HEK293 (cell line): ENCODE data around the gene SLC29A3.

Experiments
- CTCF ChIA-PET: fragments of 350-600 bp; formaldehyde crosslinking; extraction: SDS; loops from one replicate; lab custom pipeline; 2021; ENCODE audit warnings: antibody characterized with exemption; lab: Yijun Ruan, JAX
- POLR2A ChIA-PET: fragments of 300-600 bp; formaldehyde crosslinking; extraction: SDS; loops from one replicate; lab custom pipeline; 2020; ENCODE audit warnings: antibody characterized with exemption, inconsistent platforms; lab: Yijun Ruan, JAX
- H3K27ac ChIP-seq: fragments of 200-500 bp; sonication (Bioruptor generic); 2 replicates; pipeline ENCODE4 v1.5.1; 2014; ENCODE audit warnings: low read depth, low read length, control low read depth, inconsistent platforms; ENCODE audit errors: extremely low read depth
- H3K36me3 ChIP-seq, 2 experiments: fragments of 200-500 bp in 1 of 2; sonication (Bioruptor generic) in 1 of 2; 1 replicate in 1 of 2; 2 replicates in 1 of 2; pipeline ENCODE4 v1.5.1; 2014 to 2017; ENCODE audit warnings: inconsistent platforms in 2 of 2, low read length in 2 of 2; ENCODE audit not compliant: control insufficient read depth in 2 of 2, insufficient read depth in 1 of 2
- H3K4me1 ChIP-seq: fragments of 200-500 bp; sonication (Bioruptor generic); 2 replicates; pipeline ENCODE4 v1.5.1; 2014; ENCODE audit warnings: mild to moderate bottlenecking, low read length, inconsistent platforms; ENCODE audit not compliant: control insufficient read depth, insufficient read depth
- H3K4me3 ChIP-seq: 2 replicates; pipeline ENCODE4 v1.5.1; 2011; ENCODE audit warnings: low read depth, mild to moderate bottlenecking, control low read depth, low read length, moderate library complexity
- H3K9me3 ChIP-seq: fragments of 200-500 bp; sonication (Bioruptor generic); 2 replicates; pipeline ENCODE4 v1.5.1; 2014; ENCODE audit warnings: low read depth, low read length, inconsistent platforms; ENCODE audit not compliant: control insufficient read depth, insufficient read depth
- BCL11B ChIP-seq: fragments of 450-650 bp; formaldehyde crosslinking; IDR thresholded peaks from 2 replicates; pipeline ENCODE4 v1.5.1; 2016; ENCODE audit warnings: low read depth, missing biosample characterization, missing genetic modification characterization
- FEZF1 ChIP-seq: fragments of 450-650 bp; formaldehyde crosslinking; IDR thresholded peaks from 2 replicates; pipeline ENCODE4 v1.5.1; 2016; ENCODE audit warnings: missing biosample characterization, missing genetic modification characterization
- ZNF16 ChIP-seq: fragments of 450-650 bp; formaldehyde crosslinking; IDR thresholded peaks from 2 replicates; pipeline ENCODE4 v1.5.1; 2016; ENCODE audit warnings: low read depth, missing biosample characterization, missing genetic modification characterization
- ZNF324 ChIP-seq: fragments of 450-650 bp; formaldehyde crosslinking; IDR thresholded peaks from 2 replicates; pipeline ENCODE4 v1.5.1; 2016; ENCODE audit warnings: missing biosample characterization, missing genetic modification characterization
- ZNF514 ChIP-seq: fragments of 450-650 bp; formaldehyde crosslinking; IDR thresholded peaks from 2 replicates; pipeline ENCODE4 v1.5.1; 2016; ENCODE audit warnings: missing biosample characterization, missing genetic modification characterization
- ZNF624 ChIP-seq: fragments of 450-650 bp; formaldehyde crosslinking; IDR thresholded peaks from 2 replicates; pipeline ENCODE4 v1.5.1; 2017; ENCODE audit warnings: missing biosample characterization, missing genetic modification characterization
- ZNF654 ChIP-seq: fragments of 450-650 bp; formaldehyde crosslinking; IDR thresholded peaks from 2 replicates; pipeline ENCODE4 v1.5.1; 2016; ENCODE audit warnings: low read depth, missing biosample characterization, missing genetic modification characterization
- TF ChIP-seq, protein P1 (sequence below): fragments of 450-650 bp; formaldehyde crosslinking; IDR thresholded peaks from 2 replicates; pipeline ENCODE4 v1.5.1; 2017; ENCODE audit warnings: missing biosample characterization, missing genetic modification characterization
- TF ChIP-seq, protein P2 (sequence below): fragments of 450-650 bp; formaldehyde crosslinking; IDR thresholded peaks from 2 replicates; pipeline ENCODE4 v1.5.1; 2016; ENCODE audit warnings: missing biosample characterization, missing genetic modification characterization
- TF ChIP-seq, protein P3 (sequence below): fragments of 450-650 bp; formaldehyde crosslinking; IDR thresholded peaks from 2 replicates; pipeline ENCODE4 v1.5.1; 2016; ENCODE audit warnings: missing biosample characterization, missing genetic modification characterization
- TF ChIP-seq, protein P4 (sequence below): fragments of 450-650 bp; formaldehyde crosslinking; IDR thresholded peaks from 2 replicates; pipeline ENCODE4 v1.5.1; 2017; ENCODE audit warnings: missing biosample characterization, missing genetic modification characterization
- TF ChIP-seq, protein P5 (sequence below): fragments of 450-650 bp; formaldehyde crosslinking; IDR thresholded peaks from 2 replicates; pipeline ENCODE4 v1.5.1; 2016; ENCODE audit warnings: missing biosample characterization, missing genetic modification characterization, borderline replicate concordance

SLC29A3 gene

DNA sequence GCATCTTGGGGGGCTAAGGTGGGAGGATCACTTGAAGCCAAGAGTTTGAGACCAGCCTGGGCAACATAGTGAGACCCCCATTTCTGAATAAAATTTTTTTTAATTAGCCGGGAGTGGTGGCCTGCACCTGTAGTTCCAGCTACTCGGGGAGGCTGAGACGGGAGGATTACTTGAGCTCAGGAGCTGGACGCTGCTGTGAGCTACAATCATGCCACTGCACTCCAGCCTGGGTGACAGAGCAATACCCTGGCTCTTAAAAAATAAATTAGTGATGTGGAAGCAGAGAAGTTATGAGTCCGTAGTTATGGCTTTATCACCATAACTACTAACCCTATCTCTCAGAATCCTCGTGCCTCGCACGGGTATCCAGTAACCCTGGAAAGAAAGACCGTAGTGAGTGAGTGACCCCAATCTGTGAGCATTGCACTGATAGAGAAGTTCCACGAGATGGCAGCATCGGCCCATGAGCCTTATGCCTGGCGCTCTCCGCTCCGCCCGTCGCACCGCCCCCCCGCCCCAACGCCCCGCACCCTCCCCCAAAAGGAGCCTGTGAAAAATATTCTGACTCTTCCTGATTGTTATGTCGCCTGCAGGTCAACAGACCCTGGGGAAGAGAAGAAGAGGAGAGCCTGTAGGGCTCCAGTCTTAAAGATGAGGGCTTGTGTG is 4.9 kb upstream of the SLC29A3 start:
- no peaks in the 10 kb centered on the region for H3K36me3 ChIP-seq
- ChIA-PET POLR2A (no interaction called here), CTCF (interaction anchor here (0.6 to 8.7 kb wide), 29 partner anchors 11 to 582 kb away, joined by 3 to 108 read pairs (median 4); no protein-coding TSS in a partner anchor)
- H3K9me3 ChIP-seq, result no peaks in the 10 kb centered on the region
- no peak overlapping the region for H3K4me3 ChIP-seq
- TF ChIP-seq, protein P1, sequence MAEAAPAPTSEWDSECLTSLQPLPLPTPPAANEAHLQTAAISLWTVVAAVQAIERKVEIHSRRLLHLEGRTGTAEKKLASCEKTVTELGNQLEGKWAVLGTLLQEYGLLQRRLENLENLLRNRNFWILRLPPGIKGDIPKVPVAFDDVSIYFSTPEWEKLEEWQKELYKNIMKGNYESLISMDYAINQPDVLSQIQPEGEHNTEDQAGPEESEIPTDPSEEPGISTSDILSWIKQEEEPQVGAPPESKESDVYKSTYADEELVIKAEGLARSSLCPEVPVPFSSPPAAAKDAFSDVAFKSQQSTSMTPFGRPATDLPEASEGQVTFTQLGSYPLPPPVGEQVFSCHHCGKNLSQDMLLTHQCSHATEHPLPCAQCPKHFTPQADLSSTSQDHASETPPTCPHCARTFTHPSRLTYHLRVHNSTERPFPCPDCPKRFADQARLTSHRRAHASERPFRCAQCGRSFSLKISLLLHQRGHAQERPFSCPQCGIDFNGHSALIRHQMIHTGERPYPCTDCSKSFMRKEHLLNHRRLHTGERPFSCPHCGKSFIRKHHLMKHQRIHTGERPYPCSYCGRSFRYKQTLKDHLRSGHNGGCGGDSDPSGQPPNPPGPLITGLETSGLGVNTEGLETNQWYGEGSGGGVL (tag by site-specific recombination), result peak; percentile 28; the same call in 1 of the 2 replicates
- no peak for TF ChIP-seq ZNF624
- TF ChIP-seq ZNF514 (tag by site-specific recombination), result no peak
- TF ChIP-seq BCL11B (tag by site-specific recombination), result no peak
- TF ChIP-seq, protein P2, sequence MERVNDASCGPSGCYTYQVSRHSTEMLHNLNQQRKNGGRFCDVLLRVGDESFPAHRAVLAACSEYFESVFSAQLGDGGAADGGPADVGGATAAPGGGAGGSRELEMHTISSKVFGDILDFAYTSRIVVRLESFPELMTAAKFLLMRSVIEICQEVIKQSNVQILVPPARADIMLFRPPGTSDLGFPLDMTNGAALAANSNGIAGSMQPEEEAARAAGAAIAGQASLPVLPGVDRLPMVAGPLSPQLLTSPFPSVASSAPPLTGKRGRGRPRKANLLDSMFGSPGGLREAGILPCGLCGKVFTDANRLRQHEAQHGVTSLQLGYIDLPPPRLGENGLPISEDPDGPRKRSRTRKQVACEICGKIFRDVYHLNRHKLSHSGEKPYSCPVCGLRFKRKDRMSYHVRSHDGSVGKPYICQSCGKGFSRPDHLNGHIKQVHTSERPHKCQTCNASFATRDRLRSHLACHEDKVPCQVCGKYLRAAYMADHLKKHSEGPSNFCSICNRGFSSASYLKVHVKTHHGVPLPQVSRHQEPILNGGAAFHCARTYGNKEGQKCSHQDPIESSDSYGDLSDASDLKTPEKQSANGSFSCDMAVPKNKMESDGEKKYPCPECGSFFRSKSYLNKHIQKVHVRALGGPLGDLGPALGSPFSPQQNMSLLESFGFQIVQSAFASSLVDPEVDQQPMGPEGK, result peak; percentile 26; the same call in 1 of the 2 replicates
- no peak for TF ChIP-seq FEZF1 (tag by site-specific recombination)
- TF ChIP-seq, protein P3, sequence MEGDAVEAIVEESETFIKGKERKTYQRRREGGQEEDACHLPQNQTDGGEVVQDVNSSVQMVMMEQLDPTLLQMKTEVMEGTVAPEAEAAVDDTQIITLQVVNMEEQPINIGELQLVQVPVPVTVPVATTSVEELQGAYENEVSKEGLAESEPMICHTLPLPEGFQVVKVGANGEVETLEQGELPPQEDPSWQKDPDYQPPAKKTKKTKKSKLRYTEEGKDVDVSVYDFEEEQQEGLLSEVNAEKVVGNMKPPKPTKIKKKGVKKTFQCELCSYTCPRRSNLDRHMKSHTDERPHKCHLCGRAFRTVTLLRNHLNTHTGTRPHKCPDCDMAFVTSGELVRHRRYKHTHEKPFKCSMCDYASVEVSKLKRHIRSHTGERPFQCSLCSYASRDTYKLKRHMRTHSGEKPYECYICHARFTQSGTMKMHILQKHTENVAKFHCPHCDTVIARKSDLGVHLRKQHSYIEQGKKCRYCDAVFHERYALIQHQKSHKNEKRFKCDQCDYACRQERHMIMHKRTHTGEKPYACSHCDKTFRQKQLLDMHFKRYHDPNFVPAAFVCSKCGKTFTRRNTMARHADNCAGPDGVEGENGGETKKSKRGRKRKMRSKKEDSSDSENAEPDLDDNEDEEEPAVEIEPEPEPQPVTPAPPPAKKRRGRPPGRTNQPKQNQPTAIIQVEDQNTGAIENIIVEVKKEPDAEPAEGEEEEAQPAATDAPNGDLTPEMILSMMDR (tag by site-specific recombination), result peak; percentile 54
- TF ChIP-seq ZNF654, result peak; percentile 85
- TF ChIP-seq, protein P4, sequence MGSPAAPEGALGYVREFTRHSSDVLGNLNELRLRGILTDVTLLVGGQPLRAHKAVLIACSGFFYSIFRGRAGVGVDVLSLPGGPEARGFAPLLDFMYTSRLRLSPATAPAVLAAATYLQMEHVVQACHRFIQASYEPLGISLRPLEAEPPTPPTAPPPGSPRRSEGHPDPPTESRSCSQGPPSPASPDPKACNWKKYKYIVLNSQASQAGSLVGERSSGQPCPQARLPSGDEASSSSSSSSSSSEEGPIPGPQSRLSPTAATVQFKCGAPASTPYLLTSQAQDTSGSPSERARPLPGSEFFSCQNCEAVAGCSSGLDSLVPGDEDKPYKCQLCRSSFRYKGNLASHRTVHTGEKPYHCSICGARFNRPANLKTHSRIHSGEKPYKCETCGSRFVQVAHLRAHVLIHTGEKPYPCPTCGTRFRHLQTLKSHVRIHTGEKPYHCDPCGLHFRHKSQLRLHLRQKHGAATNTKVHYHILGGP (tag by site-specific recombination), result no peak
- no peaks in the 10 kb centered on the region for H3K4me1 ChIP-seq
- H3K27ac ChIP-seq, result no peak overlapping the region

DNA sequence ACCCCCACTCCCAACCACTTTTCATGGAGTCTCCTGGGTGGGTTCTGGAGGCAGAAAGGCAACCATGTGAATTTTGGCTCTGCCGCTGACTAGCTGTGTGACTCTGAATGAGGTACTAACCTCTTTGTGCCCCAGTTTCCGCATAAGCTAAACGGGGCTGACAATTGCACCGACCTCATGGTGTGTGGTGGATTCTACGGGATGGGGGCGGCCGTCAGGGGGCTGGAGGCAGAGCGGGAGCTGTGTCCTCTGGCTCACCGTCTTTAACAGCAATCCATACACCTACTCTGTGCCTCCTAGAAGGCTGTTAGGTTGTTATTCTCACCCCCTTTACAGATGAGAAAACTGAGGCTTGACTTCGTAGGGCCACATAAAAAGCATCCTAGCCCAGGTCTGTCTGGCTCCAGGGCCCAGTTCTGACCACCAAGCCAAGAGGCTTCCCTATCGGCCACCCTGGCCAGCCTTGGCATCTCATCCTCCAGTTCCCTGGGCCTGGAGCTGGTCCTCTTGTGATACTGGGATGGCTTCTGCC is 4.3 kb upstream of the SLC29A3 start:
- ChIA-PET CTCF (interaction anchor here (0.6 to 8.7 kb wide), 27 partner anchors 11 to 581 kb away, joined by 3 to 108 read pairs (median 4); no protein-coding TSS in a partner anchor), POLR2A (no interaction called here)
- TF ChIP-seq, protein P5, sequence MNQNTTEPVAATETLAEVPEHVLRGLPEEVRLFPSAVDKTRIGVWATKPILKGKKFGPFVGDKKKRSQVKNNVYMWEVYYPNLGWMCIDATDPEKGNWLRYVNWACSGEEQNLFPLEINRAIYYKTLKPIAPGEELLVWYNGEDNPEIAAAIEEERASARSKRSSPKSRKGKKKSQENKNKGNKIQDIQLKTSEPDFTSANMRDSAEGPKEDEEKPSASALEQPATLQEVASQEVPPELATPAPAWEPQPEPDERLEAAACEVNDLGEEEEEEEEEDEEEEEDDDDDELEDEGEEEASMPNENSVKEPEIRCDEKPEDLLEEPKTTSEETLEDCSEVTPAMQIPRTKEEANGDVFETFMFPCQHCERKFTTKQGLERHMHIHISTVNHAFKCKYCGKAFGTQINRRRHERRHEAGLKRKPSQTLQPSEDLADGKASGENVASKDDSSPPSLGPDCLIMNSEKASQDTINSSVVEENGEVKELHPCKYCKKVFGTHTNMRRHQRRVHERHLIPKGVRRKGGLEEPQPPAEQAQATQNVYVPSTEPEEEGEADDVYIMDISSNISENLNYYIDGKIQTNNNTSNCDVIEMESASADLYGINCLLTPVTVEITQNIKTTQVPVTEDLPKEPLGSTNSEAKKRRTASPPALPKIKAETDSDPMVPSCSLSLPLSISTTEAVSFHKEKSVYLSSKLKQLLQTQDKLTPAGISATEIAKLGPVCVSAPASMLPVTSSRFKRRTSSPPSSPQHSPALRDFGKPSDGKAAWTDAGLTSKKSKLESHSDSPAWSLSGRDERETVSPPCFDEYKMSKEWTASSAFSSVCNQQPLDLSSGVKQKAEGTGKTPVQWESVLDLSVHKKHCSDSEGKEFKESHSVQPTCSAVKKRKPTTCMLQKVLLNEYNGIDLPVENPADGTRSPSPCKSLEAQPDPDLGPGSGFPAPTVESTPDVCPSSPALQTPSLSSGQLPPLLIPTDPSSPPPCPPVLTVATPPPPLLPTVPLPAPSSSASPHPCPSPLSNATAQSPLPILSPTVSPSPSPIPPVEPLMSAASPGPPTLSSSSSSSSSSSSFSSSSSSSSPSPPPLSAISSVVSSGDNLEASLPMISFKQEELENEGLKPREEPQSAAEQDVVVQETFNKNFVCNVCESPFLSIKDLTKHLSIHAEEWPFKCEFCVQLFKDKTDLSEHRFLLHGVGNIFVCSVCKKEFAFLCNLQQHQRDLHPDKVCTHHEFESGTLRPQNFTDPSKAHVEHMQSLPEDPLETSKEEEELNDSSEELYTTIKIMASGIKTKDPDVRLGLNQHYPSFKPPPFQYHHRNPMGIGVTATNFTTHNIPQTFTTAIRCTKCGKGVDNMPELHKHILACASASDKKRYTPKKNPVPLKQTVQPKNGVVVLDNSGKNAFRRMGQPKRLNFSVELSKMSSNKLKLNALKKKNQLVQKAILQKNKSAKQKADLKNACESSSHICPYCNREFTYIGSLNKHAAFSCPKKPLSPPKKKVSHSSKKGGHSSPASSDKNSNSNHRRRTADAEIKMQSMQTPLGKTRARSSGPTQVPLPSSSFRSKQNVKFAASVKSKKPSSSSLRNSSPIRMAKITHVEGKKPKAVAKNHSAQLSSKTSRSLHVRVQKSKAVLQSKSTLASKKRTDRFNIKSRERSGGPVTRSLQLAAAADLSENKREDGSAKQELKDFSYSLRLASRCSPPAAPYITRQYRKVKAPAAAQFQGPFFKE (tag by site-specific recombination), result no peak
- TF ChIP-seq ZNF16 (tag by site-specific recombination) (no peak), ZNF324 (no peak)
- no peaks in the 10 kb centered on the region for H3K36me3 ChIP-seq
- H3K9me3 ChIP-seq, result no peaks in the 10 kb centered on the region
- H3K27ac ChIP-seq, result no peak overlapping the region
- no peaks in the 10 kb centered on the region for H3K4me1 ChIP-seq
- H3K4me3 ChIP-seq, result no peak overlapping the region
